Neural cell (in vitro differentiated cells): ENCODE data around the gene MAGEA1. TPM values are rescaled to one million over a fixed set of nuclear protein-coding genes. Genes with fewer than 3 reads are reported as not detected.

Experiments
- H2AFZ ChIP-seq: fragments of 200-600, 300-800 bp; sonication (generic), shearing (Covaris generic); 2 replicates; pipeline ENCODE4 v1.6.0; 2014; ENCODE audit warnings: low read depth, mild to moderate bottlenecking, antibody characterized with exemption, low read length, moderate library complexity
- H3F3A ChIP-seq: fragments of 200-600 bp; shearing (Covaris generic); 2 replicates; pipeline ENCODE4 v1.6.1; 2016; ENCODE audit warnings: mild to moderate bottlenecking, moderate library complexity, mixed read lengths, antibody characterized with exemption, low read length; ENCODE audit not compliant: insufficient read depth, poor library complexity, severe bottlenecking
- H3K27ac ChIP-seq: fragments of 200-600, 300-800 bp; sonication (generic), shearing (Covaris generic); 2 replicates; pipeline ENCODE4 v1.5.1; 2014; ENCODE audit warnings: mild to moderate bottlenecking, low read length, moderate library complexity
- H3K27me3 ChIP-seq: fragments of 300-800, 200-600 bp; sonication (generic), shearing (Covaris generic); 2 replicates; pipeline ENCODE4 v1.6.0; 2014; ENCODE audit warnings: mild to moderate bottlenecking, low read depth, low read length, moderate library complexity; ENCODE audit not compliant: insufficient read depth
- H3K36me3 ChIP-seq: fragments of 300-800, 200-600 bp; sonication (generic), shearing (Covaris generic); 2 replicates; pipeline ENCODE4 v1.5.1; 2014; ENCODE audit warnings: mild to moderate bottlenecking, antibody characterized with exemption, low read length, moderate library complexity; ENCODE audit not compliant: insufficient read depth
- H3K4me2 ChIP-seq: fragments of 300-800, 200-600 bp; sonication (generic), shearing (Covaris generic); 2 replicates; pipeline ENCODE4 v1.6.0; 2014; ENCODE audit warnings: mild to moderate bottlenecking, low read length
- H3K4me3 ChIP-seq: fragments of 300-800, 200-600 bp; sonication (generic), shearing (Covaris generic); 2 replicates; pipeline ENCODE4 v1.5.1; 2014; ENCODE audit warnings: mild to moderate bottlenecking, low read length, moderate library complexity
- H3K79me2 ChIP-seq: fragments of 200-600 bp; shearing (Covaris generic); replicated peaks from 2 replicates; pipeline ENCODE4 v1.6.0; 2014; ENCODE audit warnings: mild to moderate bottlenecking, low read length, moderate library complexity; ENCODE audit not compliant: insufficient read depth
- H3K9ac ChIP-seq: fragments of 300-800, 200-600 bp; sonication (generic), shearing (Covaris generic); 2 replicates; pipeline ENCODE4 v1.6.1; 2016; ENCODE audit warnings: mild to moderate bottlenecking, low read length, mixed read lengths
- H3K9me2 ChIP-seq: fragments of 200-600 bp; shearing (Covaris generic); 2 replicates; pipeline ENCODE4 v1.6.1; 2016; ENCODE audit warnings: mild to moderate bottlenecking, low read length, mixed read lengths; ENCODE audit not compliant: insufficient read depth
- H3K9me3 ChIP-seq: fragments of 200-600, 300-800 bp; sonication (generic), shearing (Covaris generic); 2 replicates; pipeline ENCODE4 v1.6.1; 2016; ENCODE audit warnings: mild to moderate bottlenecking, mixed run types, low read length, moderate library complexity, mixed read lengths
- H4K20me1 ChIP-seq: fragments of 200-600 bp; shearing (Covaris generic); 2 replicates; pipeline ENCODE4 v1.6.1; 2016; ENCODE audit warnings: mild to moderate bottlenecking, mixed run types; ENCODE audit not compliant: insufficient read depth
- CTCF ChIP-seq: fragments of 450-650 bp; IDR thresholded peaks from 2 replicates; pipeline ENCODE4 v1.5.1; 2014; ENCODE audit warnings: antibody characterized with exemption, mild to moderate bottlenecking, moderate library complexity; ENCODE audit not compliant: poor library complexity, severe bottlenecking
- EP300 ChIP-seq: fragments of 450-650 bp; conservative IDR thresholded peaks from 2 replicates; pipeline ENCODE4 v1.6.1; 2014; ENCODE audit warnings: antibody characterized with exemption, mild to moderate bottlenecking, moderate library complexity; ENCODE audit not compliant: poor library complexity, severe bottlenecking
- MXI1 ChIP-seq: fragments of 450-650 bp; conservative IDR thresholded peaks from 2 replicates; pipeline ENCODE4 v1.6.1; 2014; ENCODE audit warnings: antibody characterized with exemption, mild to moderate bottlenecking; ENCODE audit not compliant: poor library complexity, severe bottlenecking
- TAF1 ChIP-seq: IDR thresholded peaks from 2 replicates; pipeline ENCODE4 v1.6.1; 2012; ENCODE audit warnings: low read depth
- polyA plus RNA-seq: library from polyadenylated mRNA; depleted of rRNA; stranded (reverse); fragments of >200 nt; gene quantifications from 2 replicates; pipeline ENCODE4 v1.2.3, GENCODE V29; 2014

The MAGEA1 gene
- polyA plus RNA-seq, 1 donor from 2014 or later = not detected

GRCh38 chrX:153226344-153227185, 47.5 kb downstream of the MAGEA1 start:
- Histone ChIP-seq H3K9me3 (no peaks in the 10 kb centered on the region), H3F3A (no peaks in the 10 kb centered on the region), H3K36me3 (no peaks in the 10 kb centered on the region), H4K20me1 (no peaks in the 10 kb centered on the region), H3K4me2 (no peak overlapping the region), H3K27ac (no peak overlapping the region), H3K9me2 (no peaks in the 10 kb centered on the region), H3K4me3 (no peak overlapping the region), H3K9ac (no peak overlapping the region), H3K27me3 (no peaks in the 10 kb centered on the region), H2AFZ (no peak overlapping the region), H3K79me2 (no peaks in the 10 kb centered on the region)
- TF ChIP-seq TAF1 (no peak), EP300 (no peak), MXI1 (no peak), CTCF (no peak)

Other genes starting within 250 kb of the MAGEA1 start
- gene PNMA5, start 185.2 kb upstream of the MAGEA1 start, polyA plus RNA-seq = 1.0 and 1.4 TPM in 2 replicates
- 3.2 and 3.7 TPM in 2 replicates for gene PNMA3, start 122.8 kb upstream of the MAGEA1 start, polyA plus RNA-seq
- 11.3 and 13.6 TPM in 2 replicates for gene PNMA6A, start 106.8 kb upstream of the MAGEA1 start, polyA plus RNA-seq
- gene PNMA6F, start 142.5 kb downstream of the MAGEA1 start, polyA plus RNA-seq = 0.77 and 1.7 TPM in 2 replicates
- 5.8 and 6.0 TPM in 2 replicates for gene ZNF275, start 154.9 kb downstream of the MAGEA1 start, polyA plus RNA-seq
- not detected in 2 replicates for gene PNMA6E, start 222.1 kb downstream of the MAGEA1 start, polyA plus RNA-seq
- gene ZFP92, start 232.2 kb downstream of the MAGEA1 start, polyA plus RNA-seq = 0.06 TPM in 1 of 2 replicates, not detected in the other